GM23338 (cell line): ENCODE measurements around the gene ZNF853. TPM values are rescaled to one million over a fixed set of nuclear protein-coding genes. Genes with fewer than 3 reads are reported as not detected.

Experiments used
- ATAC-seq: fragments of 200-7000 bp; cut with Tn5 transposase; 3 replicates; pipeline ENCODE4 v1.9.1; 2020
- DNase-seq: peaks from one replicate; pipeline ENCODE4 v3.0.0-alpha.2; 2015; ENCODE audit warnings: low spot score
- H2AFZ ChIP-seq: fragments of 200-600 bp; sonication (generic); 2 replicates; pipeline ENCODE4 v1.8.0; 2016; ENCODE audit warnings: antibody characterized with exemption, mild to moderate bottlenecking, moderate library complexity
- H3F3A ChIP-seq: fragments of 200-600 bp; sonication (generic); replicated peaks from 2 replicates; pipeline ENCODE4 v1.8.0; 2017; ENCODE audit warnings: antibody characterized with exemption, mixed run types, low read depth
- H3K27ac ChIP-seq: fragments of 200-600 bp; sonication (generic); 2 replicates; pipeline ENCODE4 v1.6.1; 2016; ENCODE audit warnings: low read depth
- H3K27me3 ChIP-seq: fragments of 200-600 bp; sonication (generic); 2 replicates; pipeline ENCODE4 v1.8.0; 2016; ENCODE audit warnings: mild to moderate bottlenecking, mixed run types, moderate library complexity; ENCODE audit not compliant: insufficient read depth
- H3K36me3 ChIP-seq: fragments of 200-600 bp; sonication (generic); 2 replicates; pipeline ENCODE4 v1.8.0; 2016; ENCODE audit warnings: mild to moderate bottlenecking; ENCODE audit not compliant: insufficient read depth
- H3K4me1 ChIP-seq: fragments of 200-600 bp; sonication (generic); 2 replicates; pipeline ENCODE4 v1.8.0; 2016; ENCODE audit warnings: mild to moderate bottlenecking, moderate library complexity; ENCODE audit not compliant: insufficient read depth
- H3K4me2 ChIP-seq: fragments of 200-600 bp; sonication (generic); 2 replicates; pipeline ENCODE4 v1.7.1; 2017; ENCODE audit warnings: mixed run types
- H3K4me3 ChIP-seq: fragments of 200-600 bp; sonication (generic); 2 replicates; pipeline ENCODE4 v1.6.1; 2016; ENCODE audit warnings: mixed run types
- H3K79me2 ChIP-seq: fragments of 200-600 bp; sonication (generic); replicated peaks from 2 replicates; pipeline ENCODE4 v1.8.0; 2017; ENCODE audit warnings: mild to moderate bottlenecking; ENCODE audit not compliant: insufficient read depth
- H3K9me2 ChIP-seq: fragments of 200-600 bp; sonication (generic); 2 replicates; pipeline ENCODE4 v1.8.0; 2017; ENCODE audit not compliant: insufficient read depth
- H4K20me1 ChIP-seq: fragments of 200-600 bp; sonication (generic); replicated peaks from 2 replicates; pipeline ENCODE4 v1.8.0; 2017; ENCODE audit warnings: mild to moderate bottlenecking; ENCODE audit not compliant: insufficient read depth
- H3K27ac Mint-ChIP-seq: 2 replicates; pipeline ENCODE4 v1.8.0; 2020; ENCODE audit warnings: inconsistent platforms, mild to moderate bottlenecking, moderate library complexity, mixed read lengths
- H3K27me3 Mint-ChIP-seq: 3 replicates; pipeline ENCODE4 v1.8.0; 2022; ENCODE audit warnings: low read depth, mild to moderate bottlenecking, moderate library complexity, mixed read lengths, inconsistent platforms; ENCODE audit not compliant: insufficient read depth, poor library complexity
- H3K36me3 Mint-ChIP-seq: 3 replicates; pipeline ENCODE4 v1.8.0; 2021; ENCODE audit warnings: low read depth, mild to moderate bottlenecking, inconsistent platforms, moderate library complexity, mixed read lengths
- H3K4me1 Mint-ChIP-seq: 3 replicates; pipeline ENCODE4 v1.8.0; 2020; ENCODE audit warnings: mild to moderate bottlenecking, inconsistent platforms, mixed read lengths
- H3K4me3 Mint-ChIP-seq: 3 replicates; pipeline ENCODE4 v1.8.0; 2021; ENCODE audit warnings: moderate library complexity, mild to moderate bottlenecking, inconsistent platforms, mixed read lengths
- H3K9me3 Mint-ChIP-seq: 3 replicates; pipeline ENCODE4 v1.8.0; 2020; ENCODE audit warnings: moderate library complexity, mild to moderate bottlenecking, inconsistent platforms, mixed read lengths
- CREB1 ChIP-seq: fragments of 250-450 bp; sonication (Bioruptor Pico); IDR thresholded peaks from 2 replicates; pipeline ENCODE4 v1.5.0; 2020; ENCODE audit warnings: low read depth, mild to moderate bottlenecking, moderate library complexity
- EZH2phosphoT487 ChIP-seq: fragments of 200-600 bp; sonication (generic); IDR thresholded peaks from one replicate; pipeline ENCODE4 v1.8.1; 2018; ENCODE audit warnings: antibody characterized with exemption; ENCODE audit not compliant: unreplicated experiment
- JUNB ChIP-seq: IDR thresholded peaks from one replicate; pipeline ENCODE4 v1.6.1; 2016; ENCODE audit warnings: antibody characterized with exemption; ENCODE audit not compliant: unreplicated experiment
- NANOG ChIP-seq: IDR thresholded peaks from 2 replicates; pipeline ENCODE4 v1.6.1; 2016; ENCODE audit warnings: antibody characterized with exemption, borderline replicate concordance
- POLR2AphosphoS5 ChIP-seq: IDR thresholded peaks from 2 replicates; pipeline ENCODE4 v1.6.1; 2016; ENCODE audit warnings: antibody characterized with exemption, low read depth
- ZNF114 ChIP-seq: fragments of 250-450 bp; sonication (Bioruptor Pico); IDR thresholded peaks from 2 replicates; pipeline ENCODE4 v1.5.0; 2020; ENCODE audit warnings: mild to moderate bottlenecking, moderate library complexity
- polyA plus RNA-seq: library from polyadenylated mRNA; unstranded; fragments of >200 nt; fragmentation: Nextera tagmentation; extraction: Ambion mirVana; gene quantifications from 2 replicates; pipeline ENCODE4 v1.2.1, GENCODE V29; 2016
- total RNA-seq: library from RNA; depleted of rRNA; stranded (reverse); fragments of >200 nt; shearing (Covaris generic); gene quantifications from 2 replicates; pipeline ENCODE4 v1.2.3, GENCODE V29; 2014
- TF ChIP-seq, protein P1 (sequence below): IDR thresholded peaks from one replicate; pipeline ENCODE4 v1.6.1; 2018; ENCODE audit warnings: antibody characterized with exemption; ENCODE audit not compliant: unreplicated experiment
- TF ChIP-seq, protein P2 (sequence below), 2 experiments: fragments of 200-600 bp in 1 of 2; sonication (generic) in 1 of 2; conservative IDR thresholded peaks; 2 replicates each; pipeline versions ENCODE4 v1.5.1 to v1.6.1; 2016 to 2017; ENCODE audit warnings: antibody characterized with exemption in 2 of 2, low read depth in 2 of 2, mild to moderate bottlenecking in 2 of 2, moderate library complexity in 1 of 2
- TF ChIP-seq, protein P3 (sequence below): fragments of 250-450 bp; sonication (Bioruptor Pico); IDR thresholded peaks from 2 replicates; pipeline ENCODE4 v1.5.0; 2020; ENCODE audit warnings: mild to moderate bottlenecking, moderate library complexity

ZNF853 gene
- total and polyA plus RNA-seq, 2 experiments from 2014 or later = 0.32 to 8.9 TPM

DNA sequence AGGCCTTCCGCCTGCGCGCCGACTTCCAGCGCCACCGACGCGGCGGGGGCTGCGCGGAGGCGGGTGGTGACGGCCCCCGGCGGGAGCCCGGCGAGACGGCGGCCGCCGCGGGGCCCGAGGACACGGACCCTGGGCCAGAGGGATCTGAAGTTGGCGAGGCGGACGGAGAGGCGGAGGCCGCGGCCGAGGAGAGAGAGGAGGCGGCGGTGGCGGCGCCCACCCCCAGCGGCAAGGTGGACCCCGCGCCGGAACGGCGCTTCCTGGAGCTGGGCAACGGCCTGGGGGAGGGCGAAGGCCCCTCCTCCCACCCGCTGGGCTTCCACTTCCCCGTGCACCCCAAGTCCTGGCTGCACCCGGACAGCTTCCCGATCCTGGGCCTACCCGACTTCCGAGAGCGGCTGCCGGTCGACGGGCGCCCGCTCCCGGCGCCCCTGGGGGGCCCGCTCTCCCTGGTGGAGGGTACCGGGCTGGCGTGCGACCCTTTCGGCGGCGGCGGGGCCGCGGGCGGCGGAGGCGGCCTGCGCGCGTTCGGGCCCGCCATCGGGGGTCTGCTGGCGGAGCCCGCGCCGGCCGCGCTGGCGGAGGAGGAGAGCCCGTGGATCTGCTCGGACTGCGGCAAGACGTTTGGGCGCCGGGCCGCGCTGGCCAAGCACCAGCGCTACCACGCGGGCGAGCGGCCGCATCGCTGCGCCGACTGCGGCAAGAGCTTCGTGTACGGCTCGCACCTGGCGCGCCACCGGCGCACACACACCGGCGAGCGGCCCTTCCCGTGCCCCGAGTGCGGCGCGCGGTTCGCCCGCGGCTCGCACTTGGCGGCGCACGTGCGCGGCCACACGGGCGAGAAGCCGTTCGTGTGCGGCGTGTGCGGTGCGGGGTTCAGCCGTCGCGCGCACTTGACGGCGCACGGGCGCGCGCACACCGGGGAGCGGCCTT is 37.9 kb downstream of the ZNF853 start:
- no peaks in the 10 kb centered on the region for H3K36me3 ChIP-seq
- DNase-seq (no peak), ATAC-seq (no peak)
- no peak overlapping the region for H2AFZ ChIP-seq
- H3K27me3 ChIP-seq = no peaks in the 10 kb centered on the region
- Mint-ChIP-seq H3K27me3 (peaks cover 7% of the 10 kb centered on the region), H3K9me3 (no peaks in the 10 kb centered on the region), H3K27ac (no peak overlapping the region), H3K36me3 (peaks cover 27% of the 10 kb centered on the region), H3K4me1 (no peaks in the 10 kb centered on the region; the same call in 1 of the 3 replicates), H3K4me3 (no peak overlapping the region)
- TF ChIP-seq JUNB (no peak), EZH2phosphoT487 (no peak), NANOG (no peak), CREB1 (CRISPR knock-in tag) (no peak), POLR2AphosphoS5 (no peak), ZNF114 (CRISPR knock-in tag) (no peak)
- TF ChIP-seq, protein P1, sequence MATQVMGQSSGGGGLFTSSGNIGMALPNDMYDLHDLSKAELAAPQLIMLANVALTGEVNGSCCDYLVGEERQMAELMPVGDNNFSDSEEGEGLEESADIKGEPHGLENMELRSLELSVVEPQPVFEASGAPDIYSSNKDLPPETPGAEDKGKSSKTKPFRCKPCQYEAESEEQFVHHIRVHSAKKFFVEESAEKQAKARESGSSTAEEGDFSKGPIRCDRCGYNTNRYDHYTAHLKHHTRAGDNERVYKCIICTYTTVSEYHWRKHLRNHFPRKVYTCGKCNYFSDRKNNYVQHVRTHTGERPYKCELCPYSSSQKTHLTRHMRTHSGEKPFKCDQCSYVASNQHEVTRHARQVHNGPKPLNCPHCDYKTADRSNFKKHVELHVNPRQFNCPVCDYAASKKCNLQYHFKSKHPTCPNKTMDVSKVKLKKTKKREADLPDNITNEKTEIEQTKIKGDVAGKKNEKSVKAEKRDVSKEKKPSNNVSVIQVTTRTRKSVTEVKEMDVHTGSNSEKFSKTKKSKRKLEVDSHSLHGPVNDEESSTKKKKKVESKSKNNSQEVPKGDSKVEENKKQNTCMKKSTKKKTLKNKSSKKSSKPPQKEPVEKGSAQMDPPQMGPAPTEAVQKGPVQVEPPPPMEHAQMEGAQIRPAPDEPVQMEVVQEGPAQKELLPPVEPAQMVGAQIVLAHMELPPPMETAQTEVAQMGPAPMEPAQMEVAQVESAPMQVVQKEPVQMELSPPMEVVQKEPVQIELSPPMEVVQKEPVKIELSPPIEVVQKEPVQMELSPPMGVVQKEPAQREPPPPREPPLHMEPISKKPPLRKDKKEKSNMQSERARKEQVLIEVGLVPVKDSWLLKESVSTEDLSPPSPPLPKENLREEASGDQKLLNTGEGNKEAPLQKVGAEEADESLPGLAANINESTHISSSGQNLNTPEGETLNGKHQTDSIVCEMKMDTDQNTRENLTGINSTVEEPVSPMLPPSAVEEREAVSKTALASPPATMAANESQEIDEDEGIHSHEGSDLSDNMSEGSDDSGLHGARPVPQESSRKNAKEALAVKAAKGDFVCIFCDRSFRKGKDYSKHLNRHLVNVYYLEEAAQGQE = no peak
- TF ChIP-seq, protein P2, sequence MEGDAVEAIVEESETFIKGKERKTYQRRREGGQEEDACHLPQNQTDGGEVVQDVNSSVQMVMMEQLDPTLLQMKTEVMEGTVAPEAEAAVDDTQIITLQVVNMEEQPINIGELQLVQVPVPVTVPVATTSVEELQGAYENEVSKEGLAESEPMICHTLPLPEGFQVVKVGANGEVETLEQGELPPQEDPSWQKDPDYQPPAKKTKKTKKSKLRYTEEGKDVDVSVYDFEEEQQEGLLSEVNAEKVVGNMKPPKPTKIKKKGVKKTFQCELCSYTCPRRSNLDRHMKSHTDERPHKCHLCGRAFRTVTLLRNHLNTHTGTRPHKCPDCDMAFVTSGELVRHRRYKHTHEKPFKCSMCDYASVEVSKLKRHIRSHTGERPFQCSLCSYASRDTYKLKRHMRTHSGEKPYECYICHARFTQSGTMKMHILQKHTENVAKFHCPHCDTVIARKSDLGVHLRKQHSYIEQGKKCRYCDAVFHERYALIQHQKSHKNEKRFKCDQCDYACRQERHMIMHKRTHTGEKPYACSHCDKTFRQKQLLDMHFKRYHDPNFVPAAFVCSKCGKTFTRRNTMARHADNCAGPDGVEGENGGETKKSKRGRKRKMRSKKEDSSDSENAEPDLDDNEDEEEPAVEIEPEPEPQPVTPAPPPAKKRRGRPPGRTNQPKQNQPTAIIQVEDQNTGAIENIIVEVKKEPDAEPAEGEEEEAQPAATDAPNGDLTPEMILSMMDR (conservative IDR thresholded peaks at IDR 0.05; ENCODE audit: low read depth in 2 of 2) = no peak
- TF ChIP-seq, protein P3, sequence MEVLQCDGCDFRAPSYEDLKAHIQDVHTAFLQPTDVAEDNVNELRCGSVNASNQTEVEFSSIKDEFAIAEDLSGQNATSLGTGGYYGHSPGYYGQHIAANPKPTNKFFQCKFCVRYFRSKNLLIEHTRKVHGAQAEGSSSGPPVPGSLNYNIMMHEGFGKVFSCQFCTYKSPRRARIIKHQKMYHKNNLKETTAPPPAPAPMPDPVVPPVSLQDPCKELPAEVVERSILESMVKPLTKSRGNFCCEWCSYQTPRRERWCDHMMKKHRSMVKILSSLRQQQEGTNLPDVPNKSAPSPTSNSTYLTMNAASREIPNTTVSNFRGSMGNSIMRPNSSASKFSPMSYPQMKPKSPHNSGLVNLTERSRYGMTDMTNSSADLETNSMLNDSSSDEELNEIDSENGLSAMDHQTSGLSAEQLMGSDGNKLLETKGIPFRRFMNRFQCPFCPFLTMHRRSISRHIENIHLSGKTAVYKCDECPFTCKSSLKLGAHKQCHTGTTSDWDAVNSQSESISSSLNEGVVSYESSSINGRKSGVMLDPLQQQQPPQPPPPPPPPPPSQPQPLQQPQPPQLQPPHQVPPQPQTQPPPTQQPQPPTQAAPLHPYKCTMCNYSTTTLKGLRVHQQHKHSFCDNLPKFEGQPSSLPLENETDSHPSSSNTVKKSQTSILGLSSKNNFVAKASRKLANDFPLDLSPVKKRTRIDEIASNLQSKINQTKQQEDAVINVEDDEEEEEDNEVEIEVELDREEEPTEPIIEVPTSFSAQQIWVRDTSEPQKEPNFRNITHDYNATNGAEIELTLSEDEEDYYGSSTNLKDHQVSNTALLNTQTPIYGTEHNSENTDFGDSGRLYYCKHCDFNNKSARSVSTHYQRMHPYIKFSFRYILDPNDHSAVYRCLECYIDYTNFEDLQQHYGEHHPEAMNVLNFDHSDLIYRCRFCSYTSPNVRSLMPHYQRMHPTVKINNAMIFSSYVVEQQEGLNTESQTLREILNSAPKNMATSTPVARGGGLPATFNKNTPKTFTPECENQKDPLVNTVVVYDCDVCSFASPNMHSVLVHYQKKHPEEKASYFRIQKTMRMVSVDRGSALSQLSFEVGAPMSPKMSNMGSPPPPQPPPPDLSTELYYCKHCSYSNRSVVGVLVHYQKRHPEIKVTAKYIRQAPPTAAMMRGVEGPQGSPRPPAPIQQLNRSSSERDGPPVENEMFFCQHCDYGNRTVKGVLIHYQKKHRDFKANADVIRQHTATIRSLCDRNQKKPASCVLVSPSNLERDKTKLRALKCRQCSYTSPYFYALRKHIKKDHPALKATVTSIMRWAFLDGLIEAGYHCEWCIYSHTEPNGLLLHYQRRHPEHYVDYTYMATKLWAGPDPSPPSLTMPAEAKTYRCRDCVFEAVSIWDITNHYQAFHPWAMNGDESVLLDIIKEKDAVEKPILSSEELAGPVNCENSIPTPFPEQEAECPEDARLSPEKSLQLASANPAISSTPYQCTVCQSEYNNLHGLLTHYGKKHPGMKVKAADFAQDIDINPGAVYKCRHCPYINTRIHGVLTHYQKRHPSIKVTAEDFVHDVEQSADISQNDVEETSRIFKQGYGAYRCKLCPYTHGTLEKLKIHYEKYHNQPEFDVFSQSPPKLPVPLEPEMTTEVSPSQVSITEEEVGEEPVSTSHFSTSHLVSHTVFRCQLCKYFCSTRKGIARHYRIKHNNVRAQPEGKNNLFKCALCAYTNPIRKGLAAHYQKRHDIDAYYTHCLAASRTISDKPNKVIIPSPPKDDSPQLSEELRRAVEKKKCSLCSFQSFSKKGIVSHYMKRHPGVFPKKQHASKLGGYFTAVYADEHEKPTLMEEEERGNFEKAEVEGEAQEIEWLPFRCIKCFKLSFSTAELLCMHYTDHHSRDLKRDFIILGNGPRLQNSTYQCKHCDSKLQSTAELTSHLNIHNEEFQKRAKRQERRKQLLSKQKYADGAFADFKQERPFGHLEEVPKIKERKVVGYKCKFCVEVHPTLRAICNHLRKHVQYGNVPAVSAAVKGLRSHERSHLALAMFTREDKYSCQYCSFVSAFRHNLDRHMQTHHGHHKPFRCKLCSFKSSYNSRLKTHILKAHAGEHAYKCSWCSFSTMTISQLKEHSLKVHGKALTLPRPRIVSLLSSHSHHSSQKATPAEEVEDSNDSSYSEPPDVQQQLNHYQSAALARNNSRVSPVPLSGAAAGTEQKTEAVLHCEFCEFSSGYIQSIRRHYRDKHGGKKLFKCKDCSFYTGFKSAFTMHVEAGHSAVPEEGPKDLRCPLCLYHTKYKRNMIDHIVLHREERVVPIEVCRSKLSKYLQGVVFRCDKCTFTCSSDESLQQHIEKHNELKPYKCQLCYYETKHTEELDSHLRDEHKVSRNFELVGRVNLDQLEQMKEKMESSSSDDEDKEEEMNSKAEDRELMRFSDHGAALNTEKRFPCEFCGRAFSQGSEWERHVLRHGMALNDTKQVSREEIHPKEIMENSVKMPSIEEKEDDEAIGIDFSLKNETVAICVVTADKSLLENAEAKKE (CRISPR knock-in tag) = no peak
- no peak overlapping the region for H3K27ac ChIP-seq
- no peak overlapping the region for H3K4me2 ChIP-seq
- no peaks in the 10 kb centered on the region for H3K9me2 ChIP-seq
- H3K4me1 ChIP-seq = no peaks in the 10 kb centered on the region
- no peak overlapping the region for H3K4me3 ChIP-seq
- H3K79me2 ChIP-seq = no peaks in the 10 kb centered on the region
- no peaks in the 10 kb centered on the region for H3F3A ChIP-seq
- H4K20me1 ChIP-seq = no peaks in the 10 kb centered on the region; the same call in 1 of the 2 replicates
